Measurements from ENCODE around the gene PIPOX.

The PIPOX gene

GRCh38 chr17:29018788-29019474 lies 24.0 kb upstream of the PIPOX start:
- H3K4me2 ChIP-seq (ENCODE audit: low read length), result no peak overlapping the region
- no peak overlapping the region for H3K4me3 ChIP-seq (ENCODE audit: low read depth, low read length)
- TF ChIP-seq, protein P1, sequence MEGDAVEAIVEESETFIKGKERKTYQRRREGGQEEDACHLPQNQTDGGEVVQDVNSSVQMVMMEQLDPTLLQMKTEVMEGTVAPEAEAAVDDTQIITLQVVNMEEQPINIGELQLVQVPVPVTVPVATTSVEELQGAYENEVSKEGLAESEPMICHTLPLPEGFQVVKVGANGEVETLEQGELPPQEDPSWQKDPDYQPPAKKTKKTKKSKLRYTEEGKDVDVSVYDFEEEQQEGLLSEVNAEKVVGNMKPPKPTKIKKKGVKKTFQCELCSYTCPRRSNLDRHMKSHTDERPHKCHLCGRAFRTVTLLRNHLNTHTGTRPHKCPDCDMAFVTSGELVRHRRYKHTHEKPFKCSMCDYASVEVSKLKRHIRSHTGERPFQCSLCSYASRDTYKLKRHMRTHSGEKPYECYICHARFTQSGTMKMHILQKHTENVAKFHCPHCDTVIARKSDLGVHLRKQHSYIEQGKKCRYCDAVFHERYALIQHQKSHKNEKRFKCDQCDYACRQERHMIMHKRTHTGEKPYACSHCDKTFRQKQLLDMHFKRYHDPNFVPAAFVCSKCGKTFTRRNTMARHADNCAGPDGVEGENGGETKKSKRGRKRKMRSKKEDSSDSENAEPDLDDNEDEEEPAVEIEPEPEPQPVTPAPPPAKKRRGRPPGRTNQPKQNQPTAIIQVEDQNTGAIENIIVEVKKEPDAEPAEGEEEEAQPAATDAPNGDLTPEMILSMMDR (IDR thresholded peaks at IDR 0.05), result no peak

DNA sequence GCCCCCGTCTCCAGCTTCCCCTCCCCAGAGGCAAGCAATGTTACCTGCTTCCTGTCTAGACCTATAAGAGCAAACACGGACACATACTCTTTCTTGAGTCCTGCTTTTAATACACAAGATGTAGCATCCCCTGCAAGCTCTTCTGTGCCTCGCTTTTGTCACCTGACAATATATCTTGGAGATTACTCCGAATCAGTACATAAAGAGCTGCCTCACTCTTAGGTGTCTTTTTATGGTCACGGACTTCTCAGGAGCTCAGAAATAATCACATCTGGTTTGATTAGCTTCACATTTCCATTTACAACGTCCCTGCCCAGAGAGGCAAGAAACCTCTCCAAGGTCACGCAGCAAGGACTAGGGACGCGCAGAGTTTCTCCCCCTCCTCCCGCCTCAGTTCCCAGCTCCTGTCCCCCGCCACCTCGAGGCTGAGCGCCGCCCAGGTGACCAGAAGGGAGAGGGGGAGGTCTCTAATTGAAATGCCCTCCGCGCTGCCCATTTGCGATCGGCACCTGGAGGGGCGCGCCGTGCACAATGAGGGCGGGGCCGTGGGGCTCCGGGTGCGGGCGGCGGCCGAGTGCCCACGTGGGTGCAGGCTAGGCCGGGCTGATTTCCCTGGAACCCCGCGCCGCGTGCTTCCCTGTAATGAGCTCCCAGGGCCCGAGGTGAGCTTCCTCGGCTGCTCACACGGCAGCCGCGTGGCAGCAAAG lies 23.3 kb upstream of the PIPOX start:
- Histone ChIP-seq H3K4me3 (ENCODE audit: low read depth, low read length) (no peak overlapping the region), H3K4me2 (ENCODE audit: low read length) (peak overlapping the region; percentile 63), H3K36me3 (ENCODE audit: control insufficient read depth, insufficient read depth, low read length) (no peaks in the 10 kb centered on the region), H3K9me3 (ENCODE audit: control insufficient read depth, low read length) (no peaks in the 10 kb centered on the region), H3K9ac (no peak overlapping the region), H2AFZ (peak overlapping the region; percentile 79), H3K79me2 (no peaks in the 10 kb centered on the region), H3K27ac (no peak overlapping the region), H3K4me1 (peaks cover 3% of the 10 kb centered on the region), H3K27me3 (ENCODE audit: control insufficient read depth, insufficient read depth, low read length) (no peaks in the 10 kb centered on the region)
- TF ChIP-seq, protein P1 (IDR thresholded peaks at IDR 0.05), result no peak

More at GRCh38 chr17:29018788-29019474, 24.0 kb upstream of the PIPOX start:
- Histone ChIP-seq H3K36me3 (ENCODE audit: control insufficient read depth, insufficient read depth, low read length) (no peaks in the 10 kb centered on the region), H2AFZ (peak overlapping the region; percentile 79), H3K4me1 (peaks cover 3% of the 10 kb centered on the region), H3K27ac (no peak overlapping the region), H3K9me3 (ENCODE audit: control insufficient read depth, low read length) (no peaks in the 10 kb centered on the region), H3K27me3 (ENCODE audit: control insufficient read depth, insufficient read depth, low read length) (no peaks in the 10 kb centered on the region), H3K79me2 (no peaks in the 10 kb centered on the region), H3K9ac (no peak overlapping the region)

DNA sequence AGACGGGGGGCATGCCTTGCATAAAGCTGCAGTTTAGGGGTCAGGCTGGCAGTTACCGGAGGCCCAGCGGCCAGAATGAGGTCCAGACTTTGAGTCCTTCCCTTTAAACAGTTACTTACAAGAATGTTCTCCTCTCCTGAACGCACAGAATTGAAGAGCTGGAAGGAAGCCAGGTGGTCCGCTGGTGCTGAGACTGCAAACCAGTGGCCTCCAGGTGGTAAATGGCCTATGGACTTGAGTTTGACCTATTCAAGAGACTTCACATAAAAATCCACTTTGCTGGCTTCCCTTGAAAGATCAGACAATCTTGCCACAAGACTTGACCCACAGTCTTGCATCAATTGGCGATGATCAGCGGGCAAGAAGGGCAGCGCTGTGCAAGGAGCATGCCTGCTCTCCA lies 22.4 kb upstream of the PIPOX start:
- no peak overlapping the region for H3K27ac ChIP-seq
- H3K9ac ChIP-seq, result no peak overlapping the region
- H3K4me2 ChIP-seq (ENCODE audit: low read length), result no peak overlapping the region
- H3K4me1 ChIP-seq, result peaks cover 3% of the 10 kb centered on the region
- no peak overlapping the region for H3K4me3 ChIP-seq (ENCODE audit: low read depth, low read length)
- no peaks in the 10 kb centered on the region for H3K36me3 ChIP-seq (ENCODE audit: control insufficient read depth, insufficient read depth, low read length)
- TF ChIP-seq, protein P1 (IDR thresholded peaks at IDR 0.05), result no peak
- no peaks in the 10 kb centered on the region for H3K9me3 ChIP-seq (ENCODE audit: control insufficient read depth, low read length)
- no peaks in the 10 kb centered on the region for H3K27me3 ChIP-seq (ENCODE audit: control insufficient read depth, insufficient read depth, low read length)
- no peak overlapping the region for H2AFZ ChIP-seq
- no peaks in the 10 kb centered on the region for H3K79me2 ChIP-seq

- TF ChIP-seq, protein P1 (IDR thresholded peaks at IDR 0.05), result no peak
- H2AFZ ChIP-seq, result no peak overlapping the region
- no peaks in the 10 kb centered on the region for H3K9me3 ChIP-seq (ENCODE audit: control insufficient read depth, low read length)
- H3K27me3 ChIP-seq (ENCODE audit: control insufficient read depth, insufficient read depth, low read length), result no peaks in the 10 kb centered on the region
- no peak overlapping the region for H3K4me3 ChIP-seq (ENCODE audit: low read depth, low read length)
- no peak overlapping the region for H3K4me2 ChIP-seq (ENCODE audit: low read length)
- H3K9ac ChIP-seq, result no peak overlapping the region
- H3K79me2 ChIP-seq, result no peaks in the 10 kb centered on the region
- no peak overlapping the region for H3K27ac ChIP-seq
- no peaks in the 10 kb centered on the region for H3K36me3 ChIP-seq (ENCODE audit: control insufficient read depth, insufficient read depth, low read length)
- H3K4me1 ChIP-seq, result peaks cover 3% of the 10 kb centered on the region
These were observed 21.7 kb upstream of the PIPOX start for GRCh38 chr17:29021226-29021625.

All from parathyroid adenoma (tissue), 2 donors.